GM12878 (cell line): ENCODE measurements around the gene CCDC85A. TPM values are rescaled to one million over a fixed set of nuclear protein-coding genes. Genes with fewer than 3 reads are reported as not detected.

Experiments
- ATAC-seq: fragments of 200-7000 bp; cut with Tn5 transposase; 3 replicates; pipeline ENCODE4 v1.9.1; 2020; ENCODE audit warnings: mild to moderate bottlenecking, moderate library complexity
- BruUV-seq: library from RNA; stranded (reverse); fragments of 400-500 nt; replicated peaks from 2 replicates; lab custom pipeline; 2021; lab: Mats Ljungman, UMichigan
- CTCF ChIA-PET: fragments of 300-600 bp; sonication (Branson Sonifier 250); formaldehyde crosslinking; extraction: SDS; loops from one replicate; lab custom pipeline; 2021; ENCODE audit warnings: inconsistent platforms; lab: Yijun Ruan, JAX
- POLR2A ChIA-PET: fragments of 350-600 bp; formaldehyde crosslinking; extraction: SDS; loops from one replicate; lab custom pipeline; 2021; ENCODE audit warnings: inconsistent platforms; lab: Charles Lee
- RAD21 ChIA-PET: fragments of 300-600 bp; sonication (Branson Sonifier 250); formaldehyde crosslinking; loops from one replicate; lab custom pipeline; 2023; ENCODE audit warnings: antibody characterized with exemption; ENCODE audit not compliant: unreplicated experiment; lab: Charles Lee
- SMC1A ChIA-PET: fragments of 300-600 bp; sonication (Branson Sonifier 250); formaldehyde crosslinking; loops from one replicate; lab custom pipeline; 2023; ENCODE audit not compliant: unreplicated experiment, uncharacterized antibody; lab: Charles Lee
- DNase-seq: peaks from one replicate; pipeline ENCODE4 v3.0.0-alpha.2; 2011; ENCODE audit warnings: low read depth, low spot score
- FAIRE-seq: peaks from 3 replicates; lab custom pipeline; 2011; peaks lifted over from hg19 to GRCh38; lab: Jason Lieb, UNC
- H2AFZ ChIP-seq: 2 replicates; pipeline ENCODE4 v1.6.0; 2011; ENCODE audit warnings: low read depth, low read length, control low read depth; ENCODE audit not compliant: control insufficient read depth
- H3K27ac ChIP-seq: 2 replicates; pipeline ENCODE4 v1.5.1; 2011; ENCODE audit warnings: control low read depth; ENCODE audit not compliant: control insufficient read depth, insufficient read depth
- H3K27me3 ChIP-seq, 2 experiments: replicated peaks in 1 of 2; 2 replicates each; pipeline versions ENCODE4 v1.6.0 to v1.6.1; 2011; ENCODE audit warnings: low read length in 1 of 2; ENCODE audit not compliant: control insufficient read depth in 2 of 2, insufficient read depth in 2 of 2
- H3K36me3 ChIP-seq, 2 experiments: 2 replicates each; pipeline ENCODE4 v1.5.1; 2011; ENCODE audit warnings: low read length in 1 of 2; ENCODE audit not compliant: control insufficient read depth in 2 of 2, insufficient read depth in 2 of 2
- H3K4me1 ChIP-seq: 2 replicates; pipeline ENCODE4 v1.6.1; 2011; ENCODE audit warnings: mild to moderate bottlenecking, low read length, moderate library complexity, mixed read lengths; ENCODE audit not compliant: control insufficient read depth, insufficient read depth
- H3K4me2 ChIP-seq: 2 replicates; pipeline ENCODE4 v1.6.0; 2011; ENCODE audit warnings: control low read depth; ENCODE audit not compliant: control insufficient read depth, insufficient read depth
- H3K4me3 ChIP-seq: fragments of 200-600 bp; sonication (generic); 2 replicates; pipeline ENCODE4 v1.5.1; 2016
- H3K79me2 ChIP-seq: 2 replicates; pipeline ENCODE4 v1.6.0; 2011; ENCODE audit warnings: low read length; ENCODE audit not compliant: control insufficient read depth, insufficient read depth
- H3K9ac ChIP-seq: 2 replicates; pipeline ENCODE4 v1.8.0; 2011; ENCODE audit warnings: low read length, control low read depth, mixed read lengths; ENCODE audit not compliant: control insufficient read depth, insufficient read depth
- H3K9me3 ChIP-seq: replicated peaks from 3 replicates; pipeline ENCODE4 v1.5.1; 2011; ENCODE audit warnings: mild to moderate bottlenecking, low read length; ENCODE audit not compliant: control insufficient read depth, insufficient read depth
- H4K20me1 ChIP-seq: 2 replicates; pipeline ENCODE4 v1.6.0; 2011; ENCODE audit not compliant: control insufficient read depth, insufficient read depth
- HDAC2 ChIP-seq: fragments of 200-600 bp; sonication (generic); IDR thresholded peaks from 2 replicates; pipeline ENCODE4 v1.6.1; 2017
- MEF2A ChIP-seq: IDR thresholded peaks from 2 replicates; pipeline ENCODE4 v1.6.1; 2011; ENCODE audit warnings: low read depth, mild to moderate bottlenecking, low read length, moderate library complexity; ENCODE audit not compliant: insufficient read depth
- NFYB ChIP-seq: IDR thresholded peaks from 2 replicates; pipeline ENCODE4 v1.6.1; 2011; ENCODE audit warnings: low read depth, mild to moderate bottlenecking, low read length, improper control_type of control experiment, moderate library complexity; ENCODE audit not compliant: insufficient read depth
- NKRF ChIP-seq: fragments of 450-650 bp; conservative IDR thresholded peaks from 2 replicates; pipeline ENCODE4 v1.6.1; 2017; ENCODE audit warnings: mild to moderate bottlenecking, moderate library complexity
- NR2F1 ChIP-seq: fragments of 450-650 bp; conservative IDR thresholded peaks from 2 replicates; pipeline ENCODE4 v1.6.1; 2017; ENCODE audit warnings: mild to moderate bottlenecking
- PAX8 ChIP-seq: fragments of 450-650 bp; IDR thresholded peaks from 2 replicates; pipeline ENCODE4 v1.6.1; 2017; ENCODE audit warnings: mild to moderate bottlenecking, moderate library complexity
- SIN3A ChIP-seq: IDR thresholded peaks from 2 replicates; pipeline ENCODE4 v1.6.1; 2012; ENCODE audit warnings: low read depth, low read length, improper control_type of control experiment
- SUPT20H ChIP-seq: IDR thresholded peaks from 2 replicates; pipeline ENCODE4 v1.6.1; 2011; ENCODE audit warnings: low read depth, mild to moderate bottlenecking, low read length, moderate library complexity, borderline replicate concordance; ENCODE audit not compliant: control insufficient read depth
- TCF7 ChIP-seq: IDR thresholded peaks from 2 replicates; pipeline ENCODE4 v1.6.1; 2014; ENCODE audit warnings: antibody characterized with exemption, borderline replicate concordance
- USF2 ChIP-seq: IDR thresholded peaks from 2 replicates; pipeline ENCODE4 v1.6.1; 2011; ENCODE audit warnings: low read depth, low read length, improper control_type of control experiment, borderline replicate concordance
- ZNF217 ChIP-seq: fragments of 450-650 bp; IDR thresholded peaks from 2 replicates; pipeline ENCODE4 v1.6.1; 2017; ENCODE audit warnings: antibody characterized with exemption, mild to moderate bottlenecking
- ZNF274 ChIP-seq: IDR thresholded peaks from one replicate; pipeline ENCODE4 v1.8.0; 2011; ENCODE audit not compliant: insufficient read length, insufficient read depth
- WGBS: methylation state at CpG from one replicate; pipeline ENCODE4 v1.1.6; 2016; ENCODE audit warnings: low lambda C conversion rate; ENCODE audit not compliant: insufficient replicate concordance, insufficient coverage; ENCODE audit errors: missing lambda C conversion rate; 5-methylcytosine and 5-hydroxymethylcytosine counted together
- in situ Hi-C: fragments of 300-500 bp; cut with MboI; formaldehyde crosslinking; loops from 9 replicates; pipeline ENCODE4 v1.14.3; 2018; ENCODE audit warnings: mixed read lengths
- intact Hi-C: fragments of 100-400 bp; cut with micrococcal nuclease; formaldehyde crosslinking; loops from one replicate; pipeline ENCODE4 v1.14.2; 2022; ENCODE audit not compliant: unreplicated experiment
- polyA plus RNA-seq, 11 experiments: library from polyadenylated mRNA; depleted of rRNA in 4 of 11; unstranded in 6 of 11; stranded (reverse) in 5 of 11; fragments of >200 nt; fragmentation: Nextera tagmentation in 4 of 11; fragmentation: Illumina TruSeq in 1 of 11; extraction: Ambion mirVana in 4 of 11; extraction: Trizol in 1 of 11; gene quantifications; 1 replicate in 1 of 11; 2 replicates in 10 of 11; pipeline versions ENCODE4 v1.2.1 to v1.2.3, GENCODE V29; 2011 to 2016; ENCODE audit warnings: inconsistent platforms in 2 of 11, missing spikeins in 2 of 11, low read depth in 1 of 11
- total RNA-seq, 4 experiments: library from RNA; depleted of rRNA in 3 of 4; stranded (reverse); fragments of >200 nt in 3 of 4; fragmentation: Illumina TruSeq in 1 of 4; extraction: Trizol in 1 of 4; gene quantifications; 2 replicates each; pipeline versions ENCODE4 v1.2.1 to v1.2.3, GENCODE V29; 2013 to 2021

CCDC85A gene
- total and polyA plus RNA-seq, 10 of the 15 experiments (the other 5 are each of a cell fraction or from before 2014, with no cell fraction given): 0.02 to 0.57 (median 0.04) TPM; not detected in 7

- DNase-seq (no peak), FAIRE-seq (no peak), ATAC-seq (no peak)
- POLR2A ChIA-PET: no interaction called here
- Histone ChIP-seq H3K4me3 (no peak overlapping the region), H3K9me3 (no peaks in the 10 kb centered on the region), H3K27ac (no peak overlapping the region), H2AFZ (no peak overlapping the region), H3K9ac (no peak overlapping the region), H3K4me2 (no peak overlapping the region), H4K20me1 (no peaks in the 10 kb centered on the region), H3K4me1 (no peaks in the 10 kb centered on the region), H3K27me3 (no peaks in the 10 kb centered on the region), H3K36me3 (no peaks in the 10 kb centered on the region), H3K79me2 (no peaks in the 10 kb centered on the region)
- WGBS: 88% methylated on average over 1 of the region's 1 CpG
- CTCF ChIA-PET: no interaction called here
- SMC1A ChIA-PET: no interaction called here
- in situ Hi-C loops (no loop called here), intact Hi-C loops (no loop called here)
- BruUV-seq: no TSS peak
- TF ChIP-seq MEF2A: no peak
- TF ChIP-seq NKRF: no peak
- RAD21 ChIA-PET: no interaction called here
Observed at GRCh38 chr2:56326346-56326741, 142.6 kb downstream of the CCDC85A start.

- in situ Hi-C loops: no loop called here
Observed at GRCh38 chr2:56331810-56332209, 148.0 kb downstream of the CCDC85A start.

More at GRCh38 chr2:56331810-56332209, 148.0 kb downstream of the CCDC85A start:
- 18% methylated on average over 5 of the region's 7 CpGs for WGBS
- ChIA-PET SMC1A (interaction anchor here (1.8 kb wide), 1 partner anchor 16 kb away, joined by 5 read pairs; no protein-coding TSS in a partner anchor), POLR2A (no interaction called here), RAD21 (no interaction called here), CTCF (no interaction called here)
- Histone ChIP-seq H3K79me2 (no peaks in the 10 kb centered on the region), H3K9me3 (no peaks in the 10 kb centered on the region), H3K27me3 (no peaks in the 10 kb centered on the region), H3K27ac (no peak overlapping the region), H3K4me1 (no peaks in the 10 kb centered on the region), H2AFZ (no peak overlapping the region), H3K4me3 (no peak overlapping the region), H3K4me2 (no peak overlapping the region), H3K9ac (no peak overlapping the region), H4K20me1 (no peaks in the 10 kb centered on the region), H3K36me3 (no peaks in the 10 kb centered on the region)
- no TSS peak for BruUV-seq
- TF ChIP-seq ZNF217: no peak
- no peak for TF ChIP-seq SIN3A
- no peak for TF ChIP-seq HDAC2
- TF ChIP-seq PAX8: no peak
- no peak for TF ChIP-seq TCF7
- TF ChIP-seq ZNF274: no peak
- no peak for TF ChIP-seq NR2F1
- TF ChIP-seq USF2: no peak
- TF ChIP-seq NFYB: no peak
- TF ChIP-seq SUPT20H: no peak
- no peak for DNase-seq
- no peak for ATAC-seq
- FAIRE-seq: no peak
- intact Hi-C loops: no loop called here
